ENCODE results near the gene BAHD1.
A peak's percentile ranks its signal among the peaks of the same experiment; 100 is the strongest.

Gene BAHD1

DNA sequence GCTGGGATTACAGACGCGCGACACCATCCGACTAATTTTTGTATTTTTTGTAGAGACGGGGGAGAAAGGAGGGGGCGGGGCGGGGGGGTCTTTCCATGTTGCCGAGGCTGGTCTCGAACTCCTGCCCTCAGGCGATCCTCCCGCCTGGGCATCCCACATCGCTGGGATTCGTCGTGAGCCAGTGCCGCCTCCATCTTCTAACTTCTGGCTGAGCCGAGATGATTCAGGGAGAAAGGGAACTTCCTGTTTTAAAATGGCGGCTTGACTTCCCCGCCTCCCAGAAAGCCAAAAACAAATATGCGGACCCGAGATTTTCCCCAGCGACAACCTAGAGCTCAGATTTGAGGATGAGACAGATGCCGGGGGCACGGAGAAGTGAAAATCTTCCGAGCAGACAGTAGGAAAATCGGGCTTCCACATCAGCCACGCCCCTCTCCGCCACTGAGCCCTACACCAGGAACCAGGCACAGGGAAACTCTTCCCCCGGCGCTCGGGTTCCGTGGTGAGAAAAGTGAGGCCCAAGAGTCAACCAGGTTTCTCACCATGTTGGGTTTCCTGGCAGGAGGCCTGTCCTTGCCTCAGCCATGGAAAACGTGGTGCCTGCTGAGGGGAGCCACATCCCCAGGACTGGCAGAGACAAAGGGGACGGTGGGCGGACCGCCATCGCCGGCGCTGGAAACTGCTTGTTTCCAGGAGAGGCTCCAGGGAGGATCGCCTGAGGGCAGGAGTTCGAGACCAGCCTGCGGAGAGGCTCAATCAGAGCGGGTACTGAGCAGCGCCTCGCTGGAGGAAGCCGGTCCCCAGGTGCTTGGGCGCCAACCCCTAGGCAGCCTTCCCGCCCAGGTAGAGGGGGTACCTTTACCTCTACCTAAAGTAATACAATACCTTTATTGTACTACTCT is 48.8 kb downstream of the BAHD1 start:
- no peak overlapping the region for H3K27ac ChIP-seq (ENCODE audit: low read depth, low read length)
- peaks cover 0 to 3% (median 0%) of the 10 kb centered on the region in 5 donors for H3K27me3 ChIP-seq (ENCODE audit: control insufficient read depth in 5 of 5, insufficient read depth in 4 of 5, low read length in 5 of 5)
- no peak overlapping the region for H3K4me3 ChIP-seq (ENCODE audit: low read depth in 1 of 5, low read length in 5 of 5)
- no peaks in the 10 kb centered on the region for H3K9me3 ChIP-seq (ENCODE audit: control insufficient read depth in 5 of 5, low read length in 5 of 5)
- H3K4me1 ChIP-seq (ENCODE audit: control insufficient read depth in 5 of 5, insufficient read depth in 5 of 5, low read length in 5 of 5): no peaks in the 10 kb centered on the region
- H3K9ac ChIP-seq (ENCODE audit: low read length in 5 of 5): no peak overlapping the region
- H3K36me3 ChIP-seq (ENCODE audit: control insufficient read depth in 5 of 5, insufficient read depth in 5 of 5, low read length in 5 of 5): no peaks in the 10 kb centered on the region

DNA sequence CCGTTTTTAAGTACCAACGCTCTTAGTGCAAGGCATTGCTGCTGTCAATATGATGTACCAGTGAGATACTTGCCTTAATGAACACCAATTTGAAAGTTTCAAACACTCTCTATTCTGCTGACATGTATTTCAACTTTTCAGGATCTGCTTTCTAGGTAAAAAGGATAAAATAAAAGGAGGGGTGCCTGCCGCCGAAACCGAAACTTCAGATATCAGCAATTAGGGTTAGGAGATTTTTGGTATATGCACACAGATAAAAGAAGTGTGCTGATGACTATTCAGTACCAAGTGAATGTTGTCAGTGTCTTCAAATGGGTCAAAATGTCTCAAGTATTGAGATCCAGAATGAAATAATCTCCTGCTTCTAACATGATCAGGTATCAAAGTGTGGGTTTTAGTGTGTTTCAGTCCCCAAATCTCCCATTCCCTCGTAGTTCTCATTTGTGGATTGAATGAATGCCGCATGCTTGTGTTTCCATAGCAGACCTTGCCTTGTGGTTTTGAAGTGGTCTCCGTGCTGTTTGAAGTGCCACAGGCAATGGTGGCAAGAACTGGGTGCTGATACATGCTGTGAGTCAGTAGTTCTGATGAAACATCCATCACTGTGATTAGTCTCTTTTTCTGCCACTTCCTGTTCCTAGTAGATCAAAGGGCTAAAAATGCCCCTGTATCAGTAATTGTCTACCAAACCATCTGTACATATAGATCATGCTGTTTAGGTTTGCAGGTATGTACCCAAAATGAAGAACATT is 52.5 kb downstream of the BAHD1 start:
- Histone ChIP-seq H3K36me3 (ENCODE audit: control insufficient read depth in 5 of 5, insufficient read depth in 5 of 5, low read length in 5 of 5) (no peaks in the 10 kb centered on the region), H3K27me3 (ENCODE audit: control insufficient read depth in 5 of 5, insufficient read depth in 4 of 5, low read length in 5 of 5) (peaks cover 0 to 4% (median 0%) of the 10 kb centered on the region in 5 donors), H3K27ac (ENCODE audit: low read depth, low read length) (no peak overlapping the region), H3K9me3 (ENCODE audit: control insufficient read depth in 5 of 5, low read length in 5 of 5) (no peaks in the 10 kb centered on the region), H3K9ac (ENCODE audit: low read length in 5 of 5) (no peak overlapping the region), H3K4me3 (ENCODE audit: low read depth in 1 of 5, low read length in 5 of 5) (no peak overlapping the region), H3K4me1 (ENCODE audit: control insufficient read depth in 5 of 5, insufficient read depth in 5 of 5, low read length in 5 of 5) (no peaks in the 10 kb centered on the region)

DNA sequence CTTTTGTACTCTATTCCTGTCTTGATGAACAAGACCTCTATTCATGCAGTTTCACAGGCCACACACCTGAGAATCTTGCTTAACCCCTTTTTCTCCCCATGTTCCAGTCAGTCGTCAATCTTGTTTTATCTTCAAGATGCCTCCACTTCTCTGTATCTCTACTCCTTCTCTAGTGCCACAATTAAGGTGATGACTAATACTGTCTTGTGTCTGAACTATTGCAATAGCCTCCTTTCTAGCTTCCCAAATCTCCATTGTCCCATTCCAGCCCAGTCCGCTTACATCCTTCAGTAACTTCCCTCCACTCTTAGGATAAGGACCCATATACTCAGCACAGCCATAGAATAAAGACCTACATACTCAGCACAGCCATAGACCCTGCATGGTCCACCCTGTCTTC is 54.8 kb downstream of the BAHD1 start:
- Histone ChIP-seq H3K9ac (ENCODE audit: low read length in 5 of 5) (no peak overlapping the region), H3K27ac (ENCODE audit: low read depth, low read length) (no peak overlapping the region), H3K4me3 (ENCODE audit: low read depth in 1 of 5, low read length in 5 of 5) (no peak overlapping the region), H3K9me3 (ENCODE audit: control insufficient read depth in 5 of 5, low read length in 5 of 5) (no peaks in the 10 kb centered on the region), H3K27me3 (ENCODE audit: control insufficient read depth in 5 of 5, insufficient read depth in 4 of 5, low read length in 5 of 5) (peaks cover 0 to 12% (median 5%) of the 10 kb centered on the region in 5 donors), H3K36me3 (ENCODE audit: control insufficient read depth in 5 of 5, insufficient read depth in 5 of 5, low read length in 5 of 5) (no peaks in the 10 kb centered on the region), H3K4me1 (ENCODE audit: control insufficient read depth in 5 of 5, insufficient read depth in 5 of 5, low read length in 5 of 5) (no peaks in the 10 kb centered on the region)

GRCh38 chr15:40498418-40498817 is 57.7 kb downstream of the BAHD1 start:
- H3K27me3 ChIP-seq (ENCODE audit: control insufficient read depth in 5 of 5, insufficient read depth in 4 of 5, low read length in 5 of 5): peaks cover 0 to 12% (median 5%) of the 10 kb centered on the region in 5 donors
- no peaks in the 10 kb centered on the region for H3K4me1 ChIP-seq (ENCODE audit: control insufficient read depth in 5 of 5, insufficient read depth in 5 of 5, low read length in 5 of 5)
- no peak overlapping the region for H3K9ac ChIP-seq (ENCODE audit: low read length in 5 of 5)
- no peak overlapping the region for H3K4me3 ChIP-seq (ENCODE audit: low read depth in 1 of 5, low read length in 5 of 5)
- H3K27ac ChIP-seq (ENCODE audit: low read depth, low read length): no peak overlapping the region
- no peaks in the 10 kb centered on the region for H3K9me3 ChIP-seq (ENCODE audit: control insufficient read depth in 5 of 5, low read length in 5 of 5)
- no peaks in the 10 kb centered on the region for H3K36me3 ChIP-seq (ENCODE audit: control insufficient read depth in 5 of 5, insufficient read depth in 5 of 5, low read length in 5 of 5)

- Histone ChIP-seq H3K27me3 (ENCODE audit: control insufficient read depth in 5 of 5, insufficient read depth in 4 of 5, low read length in 5 of 5) (peaks cover 0 to 12% (median 5%) of the 10 kb centered on the region in 5 donors), H3K9ac (ENCODE audit: low read length in 5 of 5) (no peak overlapping the region), H3K9me3 (ENCODE audit: control insufficient read depth in 5 of 5, low read length in 5 of 5) (no peaks in the 10 kb centered on the region), H3K4me3 (ENCODE audit: low read depth in 1 of 5, low read length in 5 of 5) (no peak overlapping the region), H3K27ac (ENCODE audit: low read depth, low read length) (no peak overlapping the region), H3K36me3 (ENCODE audit: control insufficient read depth in 5 of 5, insufficient read depth in 5 of 5, low read length in 5 of 5) (no peaks in the 10 kb centered on the region), H3K4me1 (ENCODE audit: control insufficient read depth in 5 of 5, insufficient read depth in 5 of 5, low read length in 5 of 5) (no peaks in the 10 kb centered on the region)
Observed at GRCh38 chr15:40498891-40499290, 58.1 kb downstream of the BAHD1 start.

GRCh38 chr15:40499931-40500330 is 59.2 kb downstream of the BAHD1 start:
- Histone ChIP-seq H3K27ac (ENCODE audit: low read depth, low read length) (no peak overlapping the region), H3K4me1 (ENCODE audit: control insufficient read depth in 5 of 5, insufficient read depth in 5 of 5, low read length in 5 of 5) (no peaks in the 10 kb centered on the region), H3K9ac (ENCODE audit: low read length in 5 of 5) (no peak overlapping the region), H3K4me3 (ENCODE audit: low read depth in 1 of 5, low read length in 5 of 5) (no peak overlapping the region), H3K9me3 (ENCODE audit: control insufficient read depth in 5 of 5, low read length in 5 of 5) (no peaks in the 10 kb centered on the region), H3K27me3 (ENCODE audit: control insufficient read depth in 5 of 5, insufficient read depth in 4 of 5, low read length in 5 of 5) (peaks cover 0 to 12% (median 5%) of the 10 kb centered on the region in 5 donors), H3K36me3 (ENCODE audit: control insufficient read depth in 5 of 5, insufficient read depth in 5 of 5, low read length in 5 of 5) (no peaks in the 10 kb centered on the region)

- no peaks in the 10 kb centered on the region for H3K9me3 ChIP-seq (ENCODE audit: control insufficient read depth in 5 of 5, low read length in 5 of 5)
- H3K4me1 ChIP-seq (ENCODE audit: control insufficient read depth in 5 of 5, insufficient read depth in 5 of 5, low read length in 5 of 5): no peaks in the 10 kb centered on the region
- peaks cover 0 to 12% (median 5%) of the 10 kb centered on the region in 5 donors for H3K27me3 ChIP-seq (ENCODE audit: control insufficient read depth in 5 of 5, insufficient read depth in 4 of 5, low read length in 5 of 5)
- no peak overlapping the region for H3K27ac ChIP-seq (ENCODE audit: low read depth, low read length)
- no peak overlapping the region for H3K9ac ChIP-seq (ENCODE audit: low read length in 5 of 5)
- no peaks in the 10 kb centered on the region for H3K36me3 ChIP-seq (ENCODE audit: control insufficient read depth in 5 of 5, insufficient read depth in 5 of 5, low read length in 5 of 5)
- H3K4me3 ChIP-seq (ENCODE audit: low read depth in 1 of 5, low read length in 5 of 5): no peak overlapping the region
Observed at GRCh38 chr15:40500568-40501330, 60.0 kb downstream of the BAHD1 start.

DNA sequence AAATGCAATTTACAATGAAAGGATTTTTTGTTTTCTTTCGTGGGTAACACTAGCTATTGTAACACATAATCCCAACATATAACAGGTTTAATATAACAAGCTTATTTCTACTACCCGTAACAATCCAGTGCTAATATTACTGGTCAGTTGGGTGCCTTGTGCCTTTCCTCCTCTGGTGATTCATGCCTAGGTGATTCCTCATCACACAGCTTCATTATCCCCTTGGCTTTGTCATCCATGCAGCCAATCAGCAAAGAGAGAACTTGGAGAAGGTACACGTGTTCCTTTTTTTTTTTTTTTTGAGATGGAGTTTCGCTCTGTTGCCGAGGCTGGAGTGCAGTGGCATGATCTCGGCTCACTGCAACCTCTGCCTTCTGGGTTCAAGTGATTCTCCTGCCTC is 60.7 kb downstream of the BAHD1 start:
- Histone ChIP-seq H3K4me3 (ENCODE audit: low read depth in 1 of 5, low read length in 5 of 5) (no peak overlapping the region), H3K9ac (ENCODE audit: low read length in 5 of 5) (no peak overlapping the region), H3K9me3 (ENCODE audit: control insufficient read depth in 5 of 5, low read length in 5 of 5) (no peaks in the 10 kb centered on the region), H3K27me3 (ENCODE audit: control insufficient read depth in 5 of 5, insufficient read depth in 4 of 5, low read length in 5 of 5) (peaks cover 0 to 12% (median 5%) of the 10 kb centered on the region in 5 donors), H3K4me1 (ENCODE audit: control insufficient read depth in 5 of 5, insufficient read depth in 5 of 5, low read length in 5 of 5) (no peaks in the 10 kb centered on the region), H3K36me3 (ENCODE audit: control insufficient read depth in 5 of 5, insufficient read depth in 5 of 5, low read length in 5 of 5) (no peaks in the 10 kb centered on the region), H3K27ac (ENCODE audit: low read depth, low read length) (no peak overlapping the region)

DNA sequence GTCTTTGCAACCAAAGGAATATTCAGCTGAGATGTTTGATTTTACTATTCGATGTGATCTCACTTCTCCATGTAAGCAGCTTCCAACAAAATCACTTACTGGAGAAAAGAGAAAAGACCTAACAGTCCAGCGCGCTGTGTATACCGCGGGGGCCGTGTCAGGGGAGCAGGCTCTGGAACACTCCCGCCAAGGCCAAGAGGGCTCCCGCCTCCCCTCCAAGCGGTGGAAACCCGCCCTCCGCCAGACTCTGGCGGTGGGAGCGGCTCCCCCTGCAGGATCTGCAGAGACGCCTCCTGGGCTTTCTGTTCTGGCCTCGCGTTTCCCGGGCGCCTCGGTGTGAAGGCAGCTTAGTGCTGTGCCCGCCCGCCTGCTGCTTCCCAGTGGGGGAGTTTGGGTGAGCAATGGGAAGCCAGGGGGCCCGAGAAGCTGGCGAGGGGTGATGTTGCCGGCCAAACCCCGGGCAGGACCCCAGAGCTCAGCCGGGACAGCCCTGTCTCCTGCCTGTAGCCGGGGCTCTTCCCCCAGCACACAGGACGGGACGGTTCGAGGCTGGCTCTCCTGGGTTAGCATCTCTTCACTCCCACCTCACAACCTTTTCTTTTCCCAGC is 66.3 kb downstream of the BAHD1 start:
- H3K9ac ChIP-seq (ENCODE audit: low read length in 5 of 5): peak overlapping the region in 4 of 5 donors; percentile 41 to 64 (median 58)
- peaks cover 0 to 4% (median 0%) of the 10 kb centered on the region in 5 donors for H3K27me3 ChIP-seq (ENCODE audit: control insufficient read depth in 5 of 5, insufficient read depth in 4 of 5, low read length in 5 of 5)
- peak overlapping the region in 4 of 5 donors; percentile 37 to 63 (median 38) for H3K4me3 ChIP-seq (ENCODE audit: low read depth in 1 of 5, low read length in 5 of 5)
- no peaks in the 10 kb centered on the region for H3K36me3 ChIP-seq (ENCODE audit: control insufficient read depth in 5 of 5, insufficient read depth in 5 of 5, low read length in 5 of 5)
- no peak overlapping the region for H3K27ac ChIP-seq (ENCODE audit: low read depth, low read length)
- peaks cover 0 to 24% (median 22%) of the 10 kb centered on the region in 5 donors for H3K4me1 ChIP-seq (ENCODE audit: control insufficient read depth in 5 of 5, insufficient read depth in 5 of 5, low read length in 5 of 5)
- H3K9me3 ChIP-seq (ENCODE audit: control insufficient read depth in 5 of 5, low read length in 5 of 5): no peaks in the 10 kb centered on the region
